Keratinocyte (primary cell): ENCODE measurements around the gene PPP4R2. TPM values are rescaled to one million over a fixed set of nuclear protein-coding genes. Genes with fewer than 3 reads are reported as not detected.

Experiments
- DNase-seq: peaks from one replicate; pipeline ENCODE4 v3.0.0-alpha.2; 2011; ENCODE audit warnings: low read depth, missing footprints, low spot score
- FAIRE-seq: peaks from 2 replicates; lab custom pipeline; 2011; peaks lifted over from hg19 to GRCh38; lab: Jason Lieb, UNC
- H2AFZ ChIP-seq: 2 replicates; pipeline ENCODE4 v1.6.0; 2012; ENCODE audit warnings: low read length, control low read depth, inconsistent platforms; ENCODE audit not compliant: control insufficient read depth
- H3K27ac ChIP-seq: 2 replicates; pipeline ENCODE4 v1.5.1; 2011; ENCODE audit warnings: low read length; ENCODE audit not compliant: control insufficient read depth, insufficient read depth
- H3K27me3 ChIP-seq: 3 replicates; pipeline ENCODE4 v1.6.0; 2011; ENCODE audit warnings: low read length; ENCODE audit not compliant: control insufficient read depth, insufficient read depth; ENCODE audit errors: extremely low read depth
- H3K36me3 ChIP-seq, 2 experiments: 2 replicates in 1 of 2; 3 replicates in 1 of 2; pipeline ENCODE4 v1.5.1; 2011; ENCODE audit warnings: low read length in 2 of 2, mild to moderate bottlenecking in 1 of 2; ENCODE audit not compliant: control insufficient read depth in 2 of 2, insufficient read depth in 2 of 2; ENCODE audit errors: extremely low read depth in 1 of 2
- H3K4me1 ChIP-seq: 3 replicates; pipeline ENCODE4 v1.5.1; 2011; ENCODE audit warnings: low read length; ENCODE audit not compliant: control insufficient read depth, insufficient read depth; ENCODE audit errors: extremely low read depth
- H3K4me2 ChIP-seq: 3 replicates; pipeline ENCODE4 v1.6.0; 2011; ENCODE audit warnings: low read depth, low read length; ENCODE audit not compliant: control insufficient read depth, insufficient read depth; ENCODE audit errors: extremely low read depth
- H3K4me3 ChIP-seq, 3 experiments: fragments of 200-600 bp in 1 of 3; sonication (generic) in 1 of 3; 2 replicates in 2 of 3; 3 replicates in 1 of 3; pipeline ENCODE4 v1.5.1; 2011 to 2016; ENCODE audit warnings: low read length in 3 of 3, mild to moderate bottlenecking in 3 of 3, control low read depth in 2 of 3, inconsistent platforms in 1 of 3, low read depth in 1 of 3, mixed read lengths in 1 of 3, mixed run types in 1 of 3, moderate library complexity in 1 of 3; ENCODE audit not compliant: control insufficient read depth in 2 of 3, insufficient read depth in 2 of 3; ENCODE audit errors: extremely low read depth in 1 of 3
- H3K79me2 ChIP-seq: 2 replicates; pipeline ENCODE4 v1.6.0; 2012; ENCODE audit warnings: low read length; ENCODE audit not compliant: control insufficient read depth, insufficient read depth
- H3K9ac ChIP-seq: 3 replicates; pipeline ENCODE4 v1.6.0; 2011; ENCODE audit warnings: low read length; ENCODE audit not compliant: control insufficient read depth, insufficient read depth; ENCODE audit errors: extremely low read depth
- H3K9me1 ChIP-seq: 3 replicates; pipeline ENCODE4 v1.6.0; 2011; ENCODE audit warnings: low read length; ENCODE audit not compliant: control insufficient read depth, insufficient read depth; ENCODE audit errors: extremely low read depth
- H3K9me3 ChIP-seq: 2 replicates; pipeline ENCODE4 v1.5.1; 2012; ENCODE audit warnings: low read depth, low read length; ENCODE audit not compliant: control insufficient read depth
- H4K20me1 ChIP-seq: 3 replicates; pipeline ENCODE4 v1.6.0; 2011; ENCODE audit warnings: low read length; ENCODE audit not compliant: control insufficient read depth, insufficient read depth; ENCODE audit errors: extremely low read depth
- EZH2 ChIP-seq: IDR thresholded peaks from one replicate; pipeline ENCODE4 v1.6.1; 2012; ENCODE audit warnings: inconsistent platforms, mild to moderate bottlenecking, low read length, moderate library complexity
- dilution Hi-C: fragments of 300-500 bp; cut with MboI; formaldehyde crosslinking; loops from one replicate; pipeline ENCODE4 v1.7.0; 2020; ENCODE audit warnings: low sequenced_read_pairs; ENCODE audit not compliant: extremely low pct_ligation_motif_present
- polyA plus RNA-seq, 5 experiments: library from polyadenylated mRNA; depleted of rRNA in 3 of 5; stranded (reverse) in 3 of 5; stranded (forward) in 1 of 5; unstranded in 1 of 5; fragments of >200 nt; gene quantifications; 1 replicate in 1 of 5; 2 replicates in 3 of 5; 3 replicates in 1 of 5; pipeline versions ENCODE4 v1.2.1 to v1.2.3, GENCODE V29; 2011 to 2012; ENCODE audit warnings: missing spikeins in 2 of 5, low read depth in 1 of 5, low replicate concordance in 1 of 5
- TF ChIP-seq, protein P1 (sequence below), 3 experiments: IDR thresholded peaks in 1 of 3; conservative IDR thresholded peaks in 1 of 3; optimal IDR thresholded peaks in 1 of 3; 2 replicates in 2 of 3; 3 replicates in 1 of 3; pipeline versions ENCODE3 to v1.5.1; 2011; ENCODE audit warnings: low read length in 3 of 3, mild to moderate bottlenecking in 3 of 3, moderate library complexity in 2 of 3, control low read depth in 1 of 3, inconsistent platforms in 1 of 3; ENCODE audit not compliant: insufficient read depth in 2 of 3; ENCODE audit errors: extremely low read depth in 1 of 3

PPP4R2 gene
- polyA plus RNA-seq, 1 donor (not counting 4 experiments of a cell fraction or from before 2014, with no cell fraction given): 46.6 TPM

DNA sequence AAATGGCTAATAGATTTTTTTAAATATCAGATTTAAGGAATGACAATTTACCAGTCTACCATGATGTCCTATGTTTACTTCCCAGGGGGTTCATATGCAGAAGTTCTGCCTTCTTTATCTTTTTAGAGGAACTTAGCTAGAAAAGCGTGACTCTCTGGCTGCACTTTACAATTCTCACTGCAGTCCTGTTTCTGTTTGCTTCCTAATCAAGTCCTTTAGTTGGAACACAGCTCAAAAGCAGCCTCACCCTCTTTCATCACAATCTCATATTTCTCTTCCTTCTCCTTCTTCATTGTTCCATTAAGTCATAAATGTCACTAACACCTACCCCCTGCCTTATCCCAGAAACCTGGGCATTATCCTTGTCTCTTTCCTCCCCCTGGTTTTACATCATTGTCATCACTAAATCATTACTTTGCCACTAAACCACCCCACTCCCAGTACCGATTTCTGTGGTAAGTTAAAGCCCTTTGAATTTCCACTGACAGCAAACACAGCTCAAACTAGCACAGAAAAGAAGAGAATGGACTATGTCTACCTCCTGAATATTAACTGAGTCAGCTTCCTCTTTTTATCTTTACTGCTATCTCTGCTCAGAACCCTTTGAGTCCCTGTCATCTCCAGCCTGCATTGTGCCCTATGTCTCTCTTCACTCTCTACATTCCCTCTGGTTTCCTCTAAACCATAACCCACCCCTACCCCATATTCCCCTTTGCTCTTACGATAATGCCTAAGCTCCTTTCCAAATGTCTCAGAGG lies 13.8 kb upstream of the PPP4R2 start:
- H3K36me3 ChIP-seq: no peaks in the 10 kb centered on the region
- TF ChIP-seq, protein P1, sequence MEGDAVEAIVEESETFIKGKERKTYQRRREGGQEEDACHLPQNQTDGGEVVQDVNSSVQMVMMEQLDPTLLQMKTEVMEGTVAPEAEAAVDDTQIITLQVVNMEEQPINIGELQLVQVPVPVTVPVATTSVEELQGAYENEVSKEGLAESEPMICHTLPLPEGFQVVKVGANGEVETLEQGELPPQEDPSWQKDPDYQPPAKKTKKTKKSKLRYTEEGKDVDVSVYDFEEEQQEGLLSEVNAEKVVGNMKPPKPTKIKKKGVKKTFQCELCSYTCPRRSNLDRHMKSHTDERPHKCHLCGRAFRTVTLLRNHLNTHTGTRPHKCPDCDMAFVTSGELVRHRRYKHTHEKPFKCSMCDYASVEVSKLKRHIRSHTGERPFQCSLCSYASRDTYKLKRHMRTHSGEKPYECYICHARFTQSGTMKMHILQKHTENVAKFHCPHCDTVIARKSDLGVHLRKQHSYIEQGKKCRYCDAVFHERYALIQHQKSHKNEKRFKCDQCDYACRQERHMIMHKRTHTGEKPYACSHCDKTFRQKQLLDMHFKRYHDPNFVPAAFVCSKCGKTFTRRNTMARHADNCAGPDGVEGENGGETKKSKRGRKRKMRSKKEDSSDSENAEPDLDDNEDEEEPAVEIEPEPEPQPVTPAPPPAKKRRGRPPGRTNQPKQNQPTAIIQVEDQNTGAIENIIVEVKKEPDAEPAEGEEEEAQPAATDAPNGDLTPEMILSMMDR (optimal IDR thresholded peaks at IDR 0.05 in 1 of 3, IDR thresholded peaks at IDR 0.05 in 1 of 3, conservative IDR thresholded peaks at IDR 0.05 in 1 of 3; ENCODE audit: extremely low read depth in 1 of 3, insufficient read depth in 2 of 3, low read length in 3 of 3): no peak
- no peak for TF ChIP-seq EZH2
- no peaks in the 10 kb centered on the region for H3K27me3 ChIP-seq
- H3K27ac ChIP-seq: no peak overlapping the region
- no peaks in the 10 kb centered on the region for H3K9me1 ChIP-seq
- no peaks in the 10 kb centered on the region for H4K20me1 ChIP-seq
- FAIRE-seq: no peak
- no peak for DNase-seq
- no peaks in the 10 kb centered on the region for H3K79me2 ChIP-seq
- no peak overlapping the region for H2AFZ ChIP-seq
- H3K4me1 ChIP-seq: no peaks in the 10 kb centered on the region
- no peak overlapping the region for H3K9ac ChIP-seq
- H3K9me3 ChIP-seq: peaks cover 4% of the 10 kb centered on the region
- dilution Hi-C loops: no loop called here
- no peak overlapping the region for H3K4me3 ChIP-seq
- no peak overlapping the region for H3K4me2 ChIP-seq

DNA sequence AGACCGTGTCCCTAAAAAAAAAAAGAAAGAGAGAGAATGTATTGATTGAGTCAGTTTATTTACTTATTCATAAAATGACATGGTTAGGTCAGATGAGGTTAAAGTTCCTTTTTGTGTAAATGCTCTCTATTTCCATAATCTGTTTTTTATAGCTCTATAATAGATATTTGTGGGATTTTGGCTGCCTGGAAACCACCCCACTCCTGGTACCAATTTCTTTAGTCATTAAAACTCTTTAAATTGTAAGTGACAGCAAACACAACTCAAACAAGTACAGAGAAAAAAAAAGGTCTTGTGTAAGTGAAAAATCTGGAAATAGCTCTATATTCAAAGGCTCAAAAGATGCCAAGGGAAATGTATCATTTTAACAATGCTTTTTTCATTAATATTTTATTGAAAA lies 11.0 kb upstream of the PPP4R2 start:
- Histone ChIP-seq H2AFZ (no peak overlapping the region), H3K27ac (no peak overlapping the region), H4K20me1 (no peaks in the 10 kb centered on the region), H3K27me3 (no peaks in the 10 kb centered on the region), H3K9ac (no peak overlapping the region), H3K36me3 (no peaks in the 10 kb centered on the region), H3K79me2 (no peaks in the 10 kb centered on the region), H3K4me2 (no peak overlapping the region), H3K4me3 (no peak overlapping the region), H3K9me1 (no peaks in the 10 kb centered on the region), H3K9me3 (peaks cover 4% of the 10 kb centered on the region), H3K4me1 (no peaks in the 10 kb centered on the region)
- FAIRE-seq (no peak), DNase-seq (no peak)
- dilution Hi-C loops: no loop called here
- TF ChIP-seq EZH2: no peak
- TF ChIP-seq, protein P1 (optimal IDR thresholded peaks at IDR 0.05 in 1 of 3, IDR thresholded peaks at IDR 0.05 in 1 of 3, conservative IDR thresholded peaks at IDR 0.05 in 1 of 3; ENCODE audit: extremely low read depth in 1 of 3, insufficient read depth in 2 of 3, low read length in 3 of 3): no peak
